ENCODE results near the gene BLNK. TPM values are rescaled to one million over a fixed set of nuclear protein-coding genes. Genes with fewer than 3 reads are reported as not detected.

BLNK gene
- total RNA-seq, 1 donor from 2014 or later = not detected

GRCh38 chr10:96249264-96249663 lies 22.1 kb downstream of the BLNK start:
- Histone ChIP-seq H3K4me2 (ENCODE audit: low read length) (no peak overlapping the region), H3K27me3 (ENCODE audit: insufficient read depth, low read length) (no peaks in the 10 kb centered on the region), H3K9ac (ENCODE audit: low read length) (no peak overlapping the region), H3K27ac (ENCODE audit: low read depth, low read length) (no peak overlapping the region), H3K79me2 (ENCODE audit: insufficient read depth, low read length) (no peaks in the 10 kb centered on the region), H3K9me3 (ENCODE audit: insufficient read depth, low read depth, low read length) (no peaks in the 10 kb centered on the region), H3K4me3 (ENCODE audit: insufficient read depth, low read depth, low read length) (no peak overlapping the region), H3K36me3 (ENCODE audit: insufficient read depth, low read length) (no peaks in the 10 kb centered on the region), H4K20me1 (ENCODE audit: insufficient read depth, low read length) (no peaks in the 10 kb centered on the region), H2AFZ (ENCODE audit: low read depth, low read length) (no peak overlapping the region), H3K4me1 (ENCODE audit: insufficient read depth, low read length) (no peaks in the 10 kb centered on the region)
- Mint-ChIP-seq H3K4me1 (ENCODE audit: low read depth, unreplicated experiment) (no peaks in the 10 kb centered on the region), H3K27me3 (ENCODE audit: low read depth, unreplicated experiment) (peaks cover 3% of the 10 kb centered on the region), H3K9me3 (ENCODE audit: unreplicated experiment) (peaks cover 8% of the 10 kb centered on the region), H3K4me3 (ENCODE audit: unreplicated experiment) (no peak overlapping the region), H3K27ac (ENCODE audit: unreplicated experiment) (no peak overlapping the region), H3K36me3 (ENCODE audit: low read depth, unreplicated experiment) (no peaks in the 10 kb centered on the region)
- DNase-seq (ENCODE audit: low read depth) = no peak
- TF ChIP-seq EZH2 (IDR thresholded peaks at IDR 0.05; ENCODE audit: insufficient read depth, low read length) = no peak
- TF ChIP-seq, protein P1, sequence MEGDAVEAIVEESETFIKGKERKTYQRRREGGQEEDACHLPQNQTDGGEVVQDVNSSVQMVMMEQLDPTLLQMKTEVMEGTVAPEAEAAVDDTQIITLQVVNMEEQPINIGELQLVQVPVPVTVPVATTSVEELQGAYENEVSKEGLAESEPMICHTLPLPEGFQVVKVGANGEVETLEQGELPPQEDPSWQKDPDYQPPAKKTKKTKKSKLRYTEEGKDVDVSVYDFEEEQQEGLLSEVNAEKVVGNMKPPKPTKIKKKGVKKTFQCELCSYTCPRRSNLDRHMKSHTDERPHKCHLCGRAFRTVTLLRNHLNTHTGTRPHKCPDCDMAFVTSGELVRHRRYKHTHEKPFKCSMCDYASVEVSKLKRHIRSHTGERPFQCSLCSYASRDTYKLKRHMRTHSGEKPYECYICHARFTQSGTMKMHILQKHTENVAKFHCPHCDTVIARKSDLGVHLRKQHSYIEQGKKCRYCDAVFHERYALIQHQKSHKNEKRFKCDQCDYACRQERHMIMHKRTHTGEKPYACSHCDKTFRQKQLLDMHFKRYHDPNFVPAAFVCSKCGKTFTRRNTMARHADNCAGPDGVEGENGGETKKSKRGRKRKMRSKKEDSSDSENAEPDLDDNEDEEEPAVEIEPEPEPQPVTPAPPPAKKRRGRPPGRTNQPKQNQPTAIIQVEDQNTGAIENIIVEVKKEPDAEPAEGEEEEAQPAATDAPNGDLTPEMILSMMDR (IDR thresholded peaks at IDR 0.05; ENCODE audit: insufficient read depth, low read depth, low read length) = no peak
- no peak for FAIRE-seq

DNA sequence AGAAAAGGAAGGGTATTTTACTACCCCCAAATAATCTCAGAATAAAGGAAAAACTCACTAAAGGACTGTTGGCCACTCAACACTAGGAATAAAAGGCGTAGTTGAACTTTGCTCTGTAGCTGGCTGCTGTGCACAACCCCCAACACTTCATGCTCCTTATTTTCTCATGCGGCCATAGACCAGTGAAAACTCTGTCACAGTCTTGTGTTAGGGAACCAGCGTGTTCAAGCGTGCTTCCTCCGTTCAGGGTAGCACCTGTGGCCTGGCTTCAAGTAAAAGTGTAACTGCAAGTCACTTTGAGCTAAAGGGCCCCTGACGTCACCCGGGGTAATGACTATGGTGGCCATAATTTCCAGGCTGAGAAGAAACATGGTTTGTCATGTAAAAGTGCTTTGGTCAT lies 27.0 kb downstream of the BLNK start:
- no peak overlapping the region for H3K27ac ChIP-seq (ENCODE audit: low read depth, low read length)
- no peak overlapping the region for H2AFZ ChIP-seq (ENCODE audit: low read depth, low read length)
- no peaks in the 10 kb centered on the region for H3K4me1 ChIP-seq (ENCODE audit: insufficient read depth, low read length)
- Mint-ChIP-seq H3K4me3 (ENCODE audit: unreplicated experiment) (no peak overlapping the region), H3K27me3 (ENCODE audit: low read depth, unreplicated experiment) (no peaks in the 10 kb centered on the region), H3K36me3 (ENCODE audit: low read depth, unreplicated experiment) (no peaks in the 10 kb centered on the region), H3K4me1 (ENCODE audit: low read depth, unreplicated experiment) (no peaks in the 10 kb centered on the region), H3K9me3 (ENCODE audit: unreplicated experiment) (peaks cover 6% of the 10 kb centered on the region), H3K27ac (ENCODE audit: unreplicated experiment) (no peak overlapping the region)
- H3K79me2 ChIP-seq (ENCODE audit: insufficient read depth, low read length) = no peaks in the 10 kb centered on the region
- no peak overlapping the region for H3K4me2 ChIP-seq (ENCODE audit: low read length)
- no peak overlapping the region for H3K9ac ChIP-seq (ENCODE audit: low read length)
- FAIRE-seq (no peak), DNase-seq (ENCODE audit: low read depth) (no peak)
- no peaks in the 10 kb centered on the region for H3K36me3 ChIP-seq (ENCODE audit: insufficient read depth, low read length)
- TF ChIP-seq EZH2 (IDR thresholded peaks at IDR 0.05; ENCODE audit: insufficient read depth, low read length) = no peak
- TF ChIP-seq, protein P1 (IDR thresholded peaks at IDR 0.05; ENCODE audit: insufficient read depth, low read depth, low read length) = no peak
- H4K20me1 ChIP-seq (ENCODE audit: insufficient read depth, low read length) = no peaks in the 10 kb centered on the region
- H3K27me3 ChIP-seq (ENCODE audit: insufficient read depth, low read length) = no peaks in the 10 kb centered on the region
- no peaks in the 10 kb centered on the region for H3K9me3 ChIP-seq (ENCODE audit: insufficient read depth, low read depth, low read length)
- H3K4me3 ChIP-seq (ENCODE audit: insufficient read depth, low read depth, low read length) = no peak overlapping the region

DNA sequence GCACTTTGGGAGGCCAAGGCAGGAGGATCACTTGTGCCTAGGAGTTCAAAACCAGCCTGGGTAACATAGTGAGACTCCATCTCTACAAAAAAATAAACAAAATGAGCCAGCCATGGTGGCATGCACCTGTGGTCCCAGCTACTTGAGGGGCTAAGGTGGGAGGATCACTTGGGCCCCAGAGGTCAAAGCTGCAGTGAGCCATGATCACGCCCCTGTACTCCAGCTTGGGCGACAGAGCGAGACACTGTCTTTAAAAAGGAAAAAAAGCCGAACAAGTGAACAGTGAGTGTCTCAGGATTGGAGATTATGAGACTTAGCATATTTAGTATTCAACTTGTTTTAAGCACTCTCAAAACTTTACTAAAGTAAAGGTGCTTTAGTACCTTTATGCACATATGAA lies 28.1 kb downstream of the BLNK start:
- TF ChIP-seq, protein P1 (IDR thresholded peaks at IDR 0.05; ENCODE audit: insufficient read depth, low read depth, low read length) = no peak
- Histone ChIP-seq H3K79me2 (ENCODE audit: insufficient read depth, low read length) (no peaks in the 10 kb centered on the region), H2AFZ (ENCODE audit: low read depth, low read length) (no peak overlapping the region), H3K9ac (ENCODE audit: low read length) (no peak overlapping the region), H3K36me3 (ENCODE audit: insufficient read depth, low read length) (no peaks in the 10 kb centered on the region), H3K9me3 (ENCODE audit: insufficient read depth, low read depth, low read length) (no peaks in the 10 kb centered on the region), H3K27me3 (ENCODE audit: insufficient read depth, low read length) (no peaks in the 10 kb centered on the region), H4K20me1 (ENCODE audit: insufficient read depth, low read length) (no peaks in the 10 kb centered on the region), H3K27ac (ENCODE audit: low read depth, low read length) (no peak overlapping the region), H3K4me1 (ENCODE audit: insufficient read depth, low read length) (no peaks in the 10 kb centered on the region), H3K4me3 (ENCODE audit: insufficient read depth, low read depth, low read length) (no peak overlapping the region), H3K4me2 (ENCODE audit: low read length) (no peak overlapping the region)
- no peaks in the 10 kb centered on the region for H3K36me3 Mint-ChIP-seq (ENCODE audit: low read depth, unreplicated experiment)
- no peak overlapping the region for H3K27ac Mint-ChIP-seq (ENCODE audit: unreplicated experiment)
- no peak for DNase-seq (ENCODE audit: low read depth)
- H3K27me3 Mint-ChIP-seq (ENCODE audit: low read depth, unreplicated experiment) = peaks cover 2% of the 10 kb centered on the region
- H3K9me3 Mint-ChIP-seq (ENCODE audit: unreplicated experiment) = peaks cover 4% of the 10 kb centered on the region
- H3K4me1 Mint-ChIP-seq (ENCODE audit: low read depth, unreplicated experiment) = no peaks in the 10 kb centered on the region
- H3K4me3 Mint-ChIP-seq (ENCODE audit: unreplicated experiment) = no peak overlapping the region
- FAIRE-seq = no peak

Data from astrocyte (in vitro differentiated cells and primary cell).